GM12892 (cell line): ENCODE measurements around the gene ANO2.

Source experiments
- POLR2A ChIP-seq: IDR thresholded peaks from 2 replicates; pipeline ENCODE4 v1.6.1; 2011; ENCODE audit warnings: low read depth, low read length, control low read depth
- POLR2AphosphoS5 ChIP-seq: IDR thresholded peaks from 2 replicates; pipeline ENCODE4 v1.6.1; 2011; ENCODE audit warnings: low read depth, low read length, control low read depth
- TAF1 ChIP-seq: IDR thresholded peaks from 2 replicates; pipeline ENCODE4 v1.6.1; 2011; ENCODE audit warnings: low read depth, mild to moderate bottlenecking, control low read depth, low read length, borderline replicate concordance

- no peak for TF ChIP-seq POLR2A
- no peak for TF ChIP-seq POLR2AphosphoS5
- no peak for TF ChIP-seq TAF1
Measured at GRCh38 chr12:5593086-5593485, 352.0 kb downstream of the ANO2 start.
